ENCODE measurements around the gene PKN3.

PKN3 gene

DNA sequence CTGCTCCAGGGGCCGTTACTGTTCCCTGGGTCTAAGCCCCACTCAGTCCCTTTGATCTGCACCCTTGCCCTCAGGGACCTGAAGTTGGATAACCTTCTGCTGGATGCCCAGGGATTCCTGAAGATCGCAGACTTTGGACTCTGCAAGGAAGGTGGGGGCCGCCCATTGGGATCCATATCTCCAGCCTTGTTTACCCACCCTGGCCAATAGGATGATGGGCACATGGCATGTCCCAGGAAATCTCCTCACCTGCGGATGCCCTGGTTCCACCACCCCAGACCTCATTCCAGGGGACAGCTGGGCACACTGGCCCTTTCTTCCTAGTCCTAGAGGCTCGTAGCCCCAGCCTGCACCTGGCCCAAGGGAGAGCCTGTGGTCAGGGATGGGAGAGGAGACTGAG lies 16.2 kb downstream of the PKN3 start:
- H3K36me3 Mint-ChIP-seq (ENCODE audit: low read depth) = no peaks in the 10 kb centered on the region
- no peak overlapping the region for H3K27ac Mint-ChIP-seq
- no peaks in the 10 kb centered on the region for H3K9me3 Mint-ChIP-seq
- H3K4me1 Mint-ChIP-seq = peaks cover 11% of the 10 kb centered on the region
- ATAC-seq (no peak), DNase-seq (no peak)
- H3K4me3 Mint-ChIP-seq = no peak overlapping the region
- no peaks in the 10 kb centered on the region for H3K27me3 Mint-ChIP-seq

DNA sequence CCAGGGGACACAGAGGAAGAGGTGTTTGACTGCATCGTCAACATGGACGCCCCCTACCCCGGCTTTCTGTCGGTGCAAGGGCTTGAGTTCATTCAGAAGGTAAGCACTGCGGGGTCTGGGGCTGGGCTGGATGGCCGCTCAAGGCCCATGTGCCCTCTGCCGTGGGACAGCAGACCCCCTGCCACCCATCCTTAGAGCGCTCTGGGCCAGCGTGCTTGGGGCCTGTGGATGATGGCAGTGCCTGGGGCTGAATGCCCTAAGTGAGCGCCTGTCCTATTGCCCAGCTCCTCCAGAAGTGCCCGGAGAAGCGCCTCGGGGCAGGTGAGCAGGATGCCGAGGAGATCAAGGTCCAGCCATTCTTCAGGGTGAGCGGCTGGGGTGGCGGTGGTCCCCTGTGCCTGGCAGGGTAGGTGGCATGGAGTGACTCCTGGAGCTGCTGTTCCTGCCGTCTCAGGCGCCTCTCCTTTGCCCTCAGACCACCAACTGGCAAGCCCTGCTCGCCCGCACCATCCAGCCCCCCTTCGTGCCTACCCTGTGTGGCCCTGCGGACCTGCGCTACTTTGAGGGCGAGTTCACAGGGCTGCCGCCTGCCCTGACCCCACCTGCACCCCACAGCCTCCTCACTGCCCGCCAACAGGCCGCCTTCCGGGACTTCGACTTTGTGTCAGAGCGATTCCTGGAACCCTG lies 17.8 kb downstream of the PKN3 start:
- Mint-ChIP-seq H3K4me1 (peaks cover 21% of the 10 kb centered on the region), H3K36me3 (ENCODE audit: low read depth) (no peaks in the 10 kb centered on the region), H3K27ac (no peak overlapping the region), H3K9me3 (no peaks in the 10 kb centered on the region), H3K27me3 (no peaks in the 10 kb centered on the region), H3K4me3 (no peak overlapping the region)
- DNase-seq (no peak), ATAC-seq (no peak)

DNA sequence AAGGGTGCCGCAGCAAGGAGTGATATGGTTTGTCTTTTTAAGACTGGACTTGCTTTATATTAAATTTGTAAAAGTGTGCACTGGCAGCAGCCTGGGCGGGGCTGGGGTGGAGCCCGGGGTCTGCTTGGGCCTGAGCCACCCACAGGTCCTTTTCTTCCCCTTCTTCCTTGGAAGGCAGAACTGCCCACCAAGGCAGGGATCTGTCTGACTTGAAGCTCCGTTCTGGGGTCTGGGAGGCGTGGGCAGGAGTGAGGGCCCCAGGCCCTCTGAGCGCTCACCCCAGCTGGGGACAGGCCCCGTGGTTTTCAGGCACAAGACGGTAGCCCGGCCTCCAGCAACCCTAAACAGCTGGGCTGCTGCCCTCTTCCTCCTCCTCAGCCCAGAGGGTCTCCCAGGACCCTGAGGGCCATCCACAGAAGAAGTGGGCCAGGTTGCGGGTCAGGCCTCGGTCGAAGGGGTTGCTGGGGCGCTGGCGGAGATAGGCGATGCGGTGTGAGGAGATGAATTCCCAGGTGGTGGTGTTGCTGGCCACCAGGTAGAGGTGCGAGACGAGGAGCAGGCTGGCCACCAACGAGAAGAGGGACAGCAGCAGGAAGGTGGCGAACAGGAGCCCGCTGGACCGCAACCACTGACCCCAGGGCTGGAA lies 18.7 kb downstream of the PKN3 start:
- no peak overlapping the region for H3K27ac Mint-ChIP-seq
- H3K4me3 Mint-ChIP-seq = no peak overlapping the region
- DNase-seq = no peak
- no peak for ATAC-seq
- H3K9me3 Mint-ChIP-seq = no peaks in the 10 kb centered on the region
- no peaks in the 10 kb centered on the region for H3K27me3 Mint-ChIP-seq
- H3K36me3 Mint-ChIP-seq (ENCODE audit: low read depth) = no peaks in the 10 kb centered on the region
- H3K4me1 Mint-ChIP-seq = peaks cover 27% of the 10 kb centered on the region

DNA sequence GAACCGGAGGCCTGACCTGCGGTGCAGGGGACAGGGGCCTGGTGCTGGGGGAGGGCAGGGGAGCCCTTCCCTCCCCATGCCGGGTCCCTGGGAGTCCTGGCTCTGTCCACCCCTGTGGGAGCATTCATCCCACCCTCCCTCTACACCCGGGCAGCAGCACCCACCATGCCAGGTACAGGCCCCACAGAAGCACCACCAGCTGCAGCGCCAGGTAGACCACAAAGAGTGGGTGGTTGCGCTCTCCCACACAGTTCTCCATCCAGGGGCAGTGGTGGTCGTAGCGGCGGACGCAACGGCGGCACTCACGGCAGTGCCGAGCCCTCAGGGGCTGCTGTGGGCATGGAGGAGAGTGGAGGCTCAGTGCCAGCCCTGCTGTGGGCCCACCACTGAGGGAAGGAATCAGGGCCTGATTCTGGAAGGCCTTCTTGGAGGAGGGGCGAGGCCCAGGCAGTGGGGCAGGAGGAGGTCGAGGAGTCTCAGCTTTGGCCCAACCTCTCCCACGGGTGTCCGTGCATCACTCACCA lies 19.2 kb downstream of the PKN3 start:
- Mint-ChIP-seq H3K4me3 (no peak overlapping the region), H3K4me1 (peaks cover 31% of the 10 kb centered on the region)

DNA sequence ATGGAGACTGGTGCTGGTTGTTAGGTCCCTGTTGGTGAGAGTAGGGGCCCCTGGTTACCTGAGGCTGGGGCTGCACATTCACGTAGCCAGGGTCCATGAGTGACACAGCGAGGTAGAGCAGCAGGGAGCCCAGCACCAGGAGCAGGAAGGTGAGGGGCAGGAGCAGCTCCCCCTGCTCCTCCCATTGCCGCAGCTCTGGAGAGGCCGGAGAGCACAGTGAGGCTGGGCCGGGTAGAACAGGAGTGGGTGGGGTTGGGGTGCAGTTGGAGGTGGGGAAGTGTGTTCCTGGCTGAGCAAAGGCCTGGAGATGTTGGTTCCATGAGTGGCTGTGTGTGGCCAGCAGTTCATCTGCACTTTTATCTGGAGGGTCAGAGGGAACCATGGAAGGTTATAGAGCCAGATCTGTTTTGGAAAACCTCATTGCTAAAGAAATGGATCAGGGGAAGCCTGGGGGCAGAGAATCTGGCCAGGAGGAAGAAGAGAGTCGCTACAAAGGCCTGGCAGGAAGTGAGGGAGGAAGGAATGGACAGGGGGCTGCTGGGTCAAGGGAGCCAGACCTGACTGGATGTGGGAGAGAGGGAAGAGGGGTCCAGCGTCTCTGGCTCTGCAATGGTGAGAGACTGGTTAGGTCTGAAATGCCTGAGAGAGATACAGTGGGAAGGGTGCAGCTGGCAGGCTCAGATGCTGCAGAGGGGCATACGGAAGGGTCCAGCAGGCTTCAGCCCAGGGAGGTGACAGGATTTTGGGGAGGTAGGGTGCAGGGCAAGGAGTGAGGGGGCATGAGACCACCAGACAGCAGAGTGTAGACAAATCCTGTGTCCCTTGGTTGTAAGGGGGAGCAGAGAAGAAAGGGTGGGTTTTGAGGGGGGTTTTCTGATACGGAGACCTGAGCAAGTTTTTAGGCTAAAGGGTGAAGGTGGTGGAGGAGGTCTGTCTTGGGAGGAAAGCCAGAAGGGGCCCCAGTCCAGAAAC lies 20.4 kb downstream of the PKN3 start:
- Mint-ChIP-seq H3K9me3 (no peaks in the 10 kb centered on the region), H3K27ac (peak overlapping the region; percentile 88), H3K27me3 (no peaks in the 10 kb centered on the region), H3K36me3 (ENCODE audit: low read depth) (no peaks in the 10 kb centered on the region), H3K4me1 (peaks cover 40% of the 10 kb centered on the region), H3K4me3 (peak overlapping the region; percentile 90)
- DNase-seq = no peak
- ATAC-seq = no peak

More for the DNA sequence above, 19.2 kb downstream of the PKN3 start:
- Mint-ChIP-seq H3K9me3 (no peaks in the 10 kb centered on the region), H3K36me3 (ENCODE audit: low read depth) (no peaks in the 10 kb centered on the region), H3K27me3 (no peaks in the 10 kb centered on the region), H3K27ac (no peak overlapping the region)
- no peak for DNase-seq
- no peak for ATAC-seq

DNA sequence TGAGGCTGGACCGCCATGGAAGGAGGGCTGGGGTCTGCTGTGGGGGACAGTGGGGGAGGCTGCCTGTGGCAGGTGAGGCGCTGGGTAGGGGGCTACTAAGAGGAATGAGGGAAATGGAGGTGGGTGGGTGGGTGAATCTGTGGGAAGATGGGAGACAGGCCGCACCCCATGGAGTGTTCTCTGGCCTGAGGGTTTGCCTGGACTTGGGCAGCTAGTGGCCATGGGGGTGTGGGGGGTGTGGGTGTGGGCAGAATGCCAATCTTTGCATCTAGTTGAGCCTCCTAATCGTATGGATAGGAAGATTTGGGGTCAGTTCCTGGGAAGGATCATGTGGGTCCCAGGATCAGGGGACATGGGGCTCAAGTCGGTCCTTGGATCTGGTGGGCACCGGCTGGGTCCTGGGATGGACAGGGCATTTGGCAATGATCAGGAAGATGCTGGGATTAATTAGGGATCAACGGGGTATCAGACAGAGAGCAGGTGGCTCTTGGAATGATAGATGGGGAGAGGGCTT lies 21.1 kb downstream of the PKN3 start:
- DNase-seq = no peak
- Mint-ChIP-seq H3K4me3 (peak overlapping the region; percentile 90), H3K27me3 (no peaks in the 10 kb centered on the region), H3K36me3 (ENCODE audit: low read depth) (no peaks in the 10 kb centered on the region), H3K27ac (peak overlapping the region; percentile 88), H3K4me1 (peaks cover 44% of the 10 kb centered on the region), H3K9me3 (no peaks in the 10 kb centered on the region)
- ATAC-seq = no peak

DNA sequence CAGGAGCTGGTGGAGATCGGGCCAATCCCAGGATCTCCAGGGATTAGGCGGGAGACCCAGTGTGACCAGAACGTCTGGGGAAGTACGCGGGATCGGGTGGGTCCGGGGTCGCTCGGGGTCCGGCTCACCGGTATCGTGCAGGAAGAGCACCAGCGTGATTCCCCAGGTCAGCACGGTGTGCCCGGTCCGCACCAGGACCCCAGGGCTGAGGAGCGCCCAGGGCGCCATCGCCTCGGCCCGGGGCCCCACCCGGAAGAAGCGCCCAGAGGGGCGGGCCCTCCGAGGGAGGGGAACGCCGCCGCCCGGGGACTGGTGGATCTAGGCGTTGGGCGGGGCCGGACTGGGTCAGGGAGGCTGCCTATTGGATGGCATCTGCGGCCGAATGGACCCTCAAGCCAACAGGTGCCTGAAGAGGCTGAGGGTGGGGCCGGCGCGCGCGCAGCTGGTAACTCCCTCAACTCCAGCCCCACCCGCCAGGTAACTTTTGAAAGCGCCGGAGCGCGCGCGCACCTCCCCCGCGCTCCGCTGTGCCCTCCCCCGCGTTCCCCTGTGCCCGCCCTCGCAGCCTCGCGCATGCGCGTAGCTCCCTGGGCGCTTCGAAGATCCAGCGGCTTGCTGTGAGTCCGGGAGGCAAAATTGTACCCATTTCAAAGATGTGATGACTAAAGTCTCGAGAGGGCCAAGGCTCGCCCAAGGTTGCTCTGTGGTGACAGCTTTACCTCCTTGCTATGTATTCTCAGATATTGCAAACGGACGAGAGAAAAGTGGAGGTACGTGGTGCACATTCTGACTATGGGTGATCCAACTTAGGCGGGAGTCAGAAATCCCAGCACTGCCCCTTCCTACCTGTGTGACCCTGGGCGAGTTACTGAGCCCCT lies 21.8 kb downstream of the PKN3 start, which contains the start of gene ZDHHC12:
TSS of gene ZDHHC12 (minus strand) at position 262 of the 878 bp plus-strand sequence. CDS start at position 228, 34 bp downstream.
- H3K27ac Mint-ChIP-seq = peak within 1 kb of the TSS; percentile 90
- peak; percentile 99 for DNase-seq
- no peaks in the 10 kb centered on the region for H3K9me3 Mint-ChIP-seq
- H3K4me1 Mint-ChIP-seq = peaks cover 44% of the 10 kb centered on the region
- H3K27me3 Mint-ChIP-seq = no peaks in the 10 kb centered on the region
- peak within 1 kb of the TSS; percentile 90 for H3K4me3 Mint-ChIP-seq
- H3K36me3 Mint-ChIP-seq (ENCODE audit: low read depth) = no peaks in the 10 kb centered on the region
- ATAC-seq = peak; percentile 98

DNA sequence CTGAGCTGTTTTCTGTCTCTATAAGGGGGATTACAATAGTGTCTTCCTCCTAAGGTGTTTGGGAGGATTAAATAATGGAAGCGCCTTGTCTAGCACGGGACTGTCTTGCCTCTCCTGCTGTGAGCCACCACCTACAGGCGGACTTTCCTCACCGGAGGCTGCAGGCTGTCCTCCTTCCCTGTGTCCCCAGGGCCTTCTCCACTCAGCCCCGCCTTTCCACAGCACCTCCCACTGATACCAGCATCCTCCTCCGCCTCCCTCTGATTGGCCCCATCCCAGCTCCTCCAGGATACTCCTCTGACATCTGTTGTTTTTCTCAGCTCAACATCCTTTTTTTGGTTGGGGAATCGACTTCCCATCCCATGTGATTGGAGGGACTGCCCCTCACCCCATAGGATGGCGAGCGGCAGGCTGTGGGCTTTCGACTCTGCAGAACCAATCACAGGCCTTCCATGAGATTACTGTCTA lies 22.5 kb downstream of the PKN3 start:
- ATAC-seq (peak; percentile 17), DNase-seq (peak; percentile 55)
- H3K27ac Mint-ChIP-seq = peak overlapping the region; percentile 90
- H3K36me3 Mint-ChIP-seq (ENCODE audit: low read depth) = no peaks in the 10 kb centered on the region
- no peaks in the 10 kb centered on the region for H3K9me3 Mint-ChIP-seq
- H3K27me3 Mint-ChIP-seq = no peaks in the 10 kb centered on the region
- peaks cover 44% of the 10 kb centered on the region for H3K4me1 Mint-ChIP-seq
- peak overlapping the region; percentile 90 for H3K4me3 Mint-ChIP-seq

DNA sequence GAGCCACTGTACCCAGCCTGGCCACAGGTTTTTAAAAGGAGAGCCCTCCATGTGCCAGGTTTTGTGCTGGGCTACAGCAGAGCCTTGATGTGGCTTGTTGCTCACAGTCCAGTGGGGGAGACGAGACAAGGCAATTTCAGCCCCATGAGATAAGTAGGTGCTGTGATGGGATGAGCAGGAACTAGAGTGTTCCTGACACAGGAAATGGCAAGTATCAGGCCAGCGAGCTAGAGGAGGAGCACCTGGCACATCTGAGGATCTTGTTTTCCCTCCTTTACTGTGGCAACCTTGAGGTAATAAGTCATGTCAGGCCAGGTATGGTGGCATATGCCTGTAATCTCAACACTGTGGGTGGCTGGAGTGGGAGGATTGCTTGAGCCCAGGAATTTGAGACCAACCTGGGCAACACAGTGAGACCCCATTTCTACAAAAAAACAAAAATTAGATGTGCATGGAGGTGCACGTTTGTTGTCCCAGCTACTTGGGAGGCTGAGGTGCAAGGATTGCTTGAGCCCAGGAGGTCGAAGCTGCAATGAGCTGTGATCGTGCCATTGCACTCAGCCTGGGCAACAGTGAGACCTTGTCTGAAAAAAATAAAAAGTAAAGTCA lies 25.4 kb downstream of the PKN3 start:
- H3K9me3 Mint-ChIP-seq = no peaks in the 10 kb centered on the region
- no peak overlapping the region for H3K27ac Mint-ChIP-seq
- H3K4me3 Mint-ChIP-seq = no peak overlapping the region
- peaks cover 39% of the 10 kb centered on the region for H3K4me1 Mint-ChIP-seq
- ATAC-seq = no peak
- DNase-seq = no peak
- no peaks in the 10 kb centered on the region for H3K27me3 Mint-ChIP-seq
- no peaks in the 10 kb centered on the region for H3K36me3 Mint-ChIP-seq (ENCODE audit: low read depth)

DNA sequence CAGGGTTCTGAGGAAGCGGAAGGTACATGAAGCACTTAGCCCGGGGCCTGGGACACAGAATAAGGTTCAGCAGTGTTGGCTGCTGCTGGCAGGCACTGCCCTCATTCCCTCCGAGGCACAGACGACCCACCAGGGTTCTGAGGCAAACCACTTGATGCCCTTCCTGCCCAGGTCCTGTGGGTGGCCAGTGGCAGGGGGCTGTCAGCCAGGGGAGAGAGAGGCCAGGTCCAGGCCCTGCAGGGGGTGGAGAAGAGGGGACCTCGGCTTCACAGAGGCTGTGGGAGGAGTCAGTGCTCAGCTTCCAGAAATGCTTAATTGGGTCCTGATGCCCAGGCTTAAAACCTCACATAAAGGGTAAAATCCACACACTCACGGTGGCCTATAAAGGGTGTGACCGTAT lies 26.0 kb downstream of the PKN3 start:
- no peaks in the 10 kb centered on the region for H3K27me3 Mint-ChIP-seq
- no peak overlapping the region for H3K4me3 Mint-ChIP-seq
- ATAC-seq (no peak), DNase-seq (no peak)
- H3K36me3 Mint-ChIP-seq (ENCODE audit: low read depth) = no peaks in the 10 kb centered on the region
- H3K9me3 Mint-ChIP-seq = no peaks in the 10 kb centered on the region
- H3K27ac Mint-ChIP-seq = no peak overlapping the region
- peaks cover 38% of the 10 kb centered on the region for H3K4me1 Mint-ChIP-seq

DNA sequence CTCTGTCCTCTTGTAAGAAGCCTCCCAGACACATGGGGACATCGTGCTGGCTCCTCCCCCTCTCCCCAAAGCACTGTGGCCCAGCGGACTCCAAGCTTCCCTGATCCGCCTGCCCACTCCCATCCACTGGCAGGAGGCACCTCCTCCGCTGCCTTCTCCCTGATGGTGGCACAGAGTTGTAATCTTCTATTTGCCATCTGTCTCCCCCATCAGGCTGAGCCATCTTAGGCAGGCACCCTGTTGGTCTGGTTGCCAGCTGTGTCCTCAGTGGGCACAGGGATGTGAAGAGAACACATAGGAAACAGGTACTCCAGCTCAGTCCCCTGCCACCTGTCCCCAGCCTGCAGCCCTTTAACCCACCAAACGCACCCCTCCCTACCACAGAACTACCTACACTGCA lies 27.0 kb downstream of the PKN3 start:
- ATAC-seq (no peak), DNase-seq (no peak)
- H3K4me1 Mint-ChIP-seq = peaks cover 36% of the 10 kb centered on the region
- no peaks in the 10 kb centered on the region for H3K36me3 Mint-ChIP-seq (ENCODE audit: low read depth)
- no peak overlapping the region for H3K4me3 Mint-ChIP-seq
- H3K27ac Mint-ChIP-seq = no peak overlapping the region
- no peaks in the 10 kb centered on the region for H3K27me3 Mint-ChIP-seq
- no peaks in the 10 kb centered on the region for H3K9me3 Mint-ChIP-seq

DNA sequence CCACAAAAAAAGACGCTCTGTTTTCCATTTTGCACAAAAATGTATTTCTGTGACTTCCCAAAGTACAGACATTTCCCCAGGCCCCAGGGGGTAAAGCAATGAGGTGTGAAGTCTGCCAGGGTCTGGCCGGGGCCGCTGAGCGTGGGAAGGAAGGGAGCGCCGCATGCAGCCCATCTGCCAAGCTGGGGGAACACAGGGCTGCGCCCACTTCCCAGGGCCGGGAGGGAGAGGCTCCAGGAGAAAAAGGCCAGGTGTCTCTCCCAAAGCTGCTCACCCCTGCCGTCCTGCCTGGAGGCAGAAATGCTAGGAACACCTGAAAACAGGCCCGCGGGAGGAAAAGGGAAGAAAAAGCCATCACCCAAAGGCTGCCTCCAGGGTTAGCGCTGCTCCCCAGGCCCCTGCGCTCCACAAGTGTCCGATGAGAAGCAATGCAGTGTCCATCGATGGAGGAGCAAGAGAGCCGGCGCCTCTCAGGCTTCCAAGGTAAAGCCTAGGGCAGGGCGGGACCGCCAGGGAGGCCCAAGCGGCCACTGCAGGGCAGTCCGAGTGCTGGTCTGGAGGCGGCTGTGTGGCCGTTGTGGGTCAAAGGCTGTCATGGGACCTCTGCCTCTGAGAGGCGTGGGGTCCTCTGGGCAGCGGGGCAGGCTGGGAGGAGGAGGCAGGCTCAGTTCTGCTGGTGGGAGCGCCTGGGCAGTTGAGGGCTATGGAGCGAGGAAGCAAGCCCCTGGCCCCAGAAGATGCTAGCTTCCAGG lies 27.6 kb downstream of the PKN3 start:
- no peaks in the 10 kb centered on the region for H3K36me3 Mint-ChIP-seq (ENCODE audit: low read depth)
- no peak overlapping the region for H3K27ac Mint-ChIP-seq
- H3K9me3 Mint-ChIP-seq = no peaks in the 10 kb centered on the region
- DNase-seq (no peak), ATAC-seq (no peak)
- H3K27me3 Mint-ChIP-seq = no peaks in the 10 kb centered on the region
- peaks cover 29% of the 10 kb centered on the region for H3K4me1 Mint-ChIP-seq
- no peak overlapping the region for H3K4me3 Mint-ChIP-seq

DNA sequence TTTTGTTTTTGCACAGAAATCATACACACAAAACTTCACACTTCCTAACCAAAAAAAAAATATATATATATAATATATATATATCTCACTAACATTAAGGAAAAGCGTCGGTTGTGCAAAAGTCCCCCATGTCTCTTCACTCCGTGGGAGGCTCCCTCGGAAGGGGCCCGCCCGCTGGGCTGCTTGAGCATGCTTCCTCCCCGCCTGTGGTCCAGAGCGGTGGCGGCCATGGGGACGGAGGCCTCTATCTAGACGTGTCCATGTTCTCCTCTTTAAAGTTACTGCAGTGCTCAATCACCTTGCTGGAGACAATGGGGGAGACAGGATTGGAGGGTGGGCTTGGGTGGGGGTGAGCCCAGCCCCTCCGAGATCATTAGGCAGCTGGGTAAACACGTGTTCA lies 28.8 kb downstream of the PKN3 start:
- Mint-ChIP-seq H3K9me3 (no peaks in the 10 kb centered on the region), H3K27me3 (no peaks in the 10 kb centered on the region), H3K36me3 (ENCODE audit: low read depth) (peaks cover 2% of the 10 kb centered on the region), H3K4me1 (peaks cover 20% of the 10 kb centered on the region), H3K4me3 (no peak overlapping the region), H3K27ac (no peak overlapping the region)
- ATAC-seq (no peak), DNase-seq (no peak)
